Measurements from ENCODE around the gene TENM4. TPM values are rescaled to one million over a fixed set of nuclear protein-coding genes. Genes with fewer than 3 reads are reported as not detected.

The TENM4 gene
- total RNA-seq, 2 experiments from 2014 or later: not detected

- no peak overlapping the region for H3K27ac Mint-ChIP-seq
- CTCF ChIA-PET: no interaction called here
- DNase-seq (no peak), ATAC-seq (no peak)
- H3K4me3 Mint-ChIP-seq: no peak overlapping the region
- no peaks in the 10 kb centered on the region for H3K36me3 Mint-ChIP-seq (ENCODE audit: low read depth)
- intact Hi-C loops (cut with micrococcal nuclease): no loop called here
- no peak for TF ChIP-seq CTCF (IDR thresholded peaks at IDR 0.05)
- H3K4me1 Mint-ChIP-seq (ENCODE audit: low read depth): no peaks in the 10 kb centered on the region
- no peaks in the 10 kb centered on the region for H3K9me3 Mint-ChIP-seq
- no peaks in the 10 kb centered on the region for H3K27me3 Mint-ChIP-seq
- POLR2A ChIA-PET: no interaction called here
Observed at GRCh38 chr11:79206951-79207350, 233.9 kb downstream of the TENM4 start.

DNA sequence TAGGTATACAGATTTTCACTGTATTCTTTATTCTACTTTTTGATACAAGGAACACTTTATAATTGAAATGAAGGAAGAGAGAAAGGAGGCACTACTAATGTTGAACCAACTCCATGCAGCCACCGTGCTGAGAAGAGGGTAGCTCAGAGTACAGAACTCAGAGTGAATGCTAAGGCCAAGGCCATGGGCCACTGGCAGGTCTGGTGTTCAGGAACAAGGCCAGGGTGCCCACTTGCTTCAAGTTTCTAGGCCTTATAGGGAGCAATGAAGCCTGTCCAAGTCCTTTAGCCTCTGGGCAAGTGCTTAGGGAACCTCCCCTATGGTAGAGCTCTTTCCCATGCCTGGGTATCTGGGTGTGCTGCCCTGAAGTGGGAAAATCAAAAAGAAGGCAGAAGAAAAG lies 235.0 kb downstream of the TENM4 start:
- TF ChIP-seq CTCF (IDR thresholded peaks at IDR 0.05): no peak
- Mint-ChIP-seq H3K36me3 (ENCODE audit: low read depth) (no peaks in the 10 kb centered on the region), H3K4me1 (ENCODE audit: low read depth) (no peaks in the 10 kb centered on the region), H3K4me3 (no peak overlapping the region), H3K9me3 (no peaks in the 10 kb centered on the region), H3K27me3 (no peaks in the 10 kb centered on the region), H3K27ac (no peak overlapping the region)
- intact Hi-C loops (cut with micrococcal nuclease): no loop called here
- ChIA-PET CTCF (no interaction called here), POLR2A (no interaction called here)
- no peak for ATAC-seq
- no peak for DNase-seq

DNA sequence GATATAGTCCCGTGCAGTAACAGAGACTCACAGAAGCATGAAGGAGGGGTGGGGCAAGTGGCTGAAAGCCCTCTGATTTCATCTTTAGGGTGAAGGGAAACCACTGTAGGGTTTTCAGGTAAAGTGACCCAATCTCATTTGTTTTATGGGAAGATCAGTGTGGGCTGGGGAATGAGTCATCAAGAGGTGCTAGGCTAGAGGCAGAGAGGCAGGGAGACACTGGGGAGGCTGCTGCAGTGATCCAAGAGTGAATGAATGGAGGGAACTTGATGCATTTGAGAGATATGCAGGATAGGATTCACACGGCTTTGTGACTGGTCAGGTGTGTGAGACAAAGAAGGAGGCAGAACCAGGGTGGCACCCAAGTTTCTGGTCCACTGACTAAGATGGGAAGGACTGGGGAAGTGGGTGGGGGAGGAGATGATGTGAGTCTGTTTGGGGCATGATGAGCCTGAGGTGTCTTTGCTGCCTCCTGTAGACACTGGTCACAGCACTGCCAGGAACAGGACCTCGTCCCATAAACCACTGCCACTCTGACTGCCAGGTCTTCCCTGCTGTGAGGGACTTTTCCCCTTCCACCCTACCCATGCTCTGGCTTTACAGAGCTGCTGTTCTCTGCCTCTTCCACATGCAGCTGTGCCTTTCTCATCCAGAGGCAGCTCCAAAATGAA lies 239.0 kb downstream of the TENM4 start:
- Mint-ChIP-seq H3K36me3 (ENCODE audit: low read depth) (no peaks in the 10 kb centered on the region), H3K9me3 (no peaks in the 10 kb centered on the region), H3K4me3 (no peak overlapping the region), H3K27ac (no peak overlapping the region), H3K27me3 (no peaks in the 10 kb centered on the region), H3K4me1 (ENCODE audit: low read depth) (no peaks in the 10 kb centered on the region)
- POLR2A ChIA-PET: no interaction called here
- TF ChIP-seq CTCF (IDR thresholded peaks at IDR 0.05): no peak
- DNase-seq (peak; percentile 2), ATAC-seq (no peak)
- intact Hi-C loops (cut with micrococcal nuclease): no loop called here
- CTCF ChIA-PET: no interaction called here

GRCh38 chr11:79200398-79201070 lies 240.3 kb downstream of the TENM4 start:
- no peak overlapping the region for H3K4me3 Mint-ChIP-seq

More at GRCh38 chr11:79200398-79201070, 240.3 kb downstream of the TENM4 start:
- ATAC-seq: no peak
- DNase-seq: no peak
- ChIA-PET CTCF (no interaction called here), POLR2A (no interaction called here)
- TF ChIP-seq CTCF (IDR thresholded peaks at IDR 0.05): no peak
- intact Hi-C loops (cut with micrococcal nuclease): no loop called here
- Mint-ChIP-seq H3K9me3 (no peaks in the 10 kb centered on the region), H3K27me3 (no peaks in the 10 kb centered on the region), H3K36me3 (ENCODE audit: low read depth) (no peaks in the 10 kb centered on the region), H3K27ac (no peak overlapping the region), H3K4me1 (ENCODE audit: low read depth) (no peaks in the 10 kb centered on the region)

Measured in activated CD8-positive, alpha-beta T cell treated with anti-CD3 and anti-CD28 coated beads for 36 hours (primary cell).